Measurements from ENCODE around the gene REM1.

REM1 gene

DNA sequence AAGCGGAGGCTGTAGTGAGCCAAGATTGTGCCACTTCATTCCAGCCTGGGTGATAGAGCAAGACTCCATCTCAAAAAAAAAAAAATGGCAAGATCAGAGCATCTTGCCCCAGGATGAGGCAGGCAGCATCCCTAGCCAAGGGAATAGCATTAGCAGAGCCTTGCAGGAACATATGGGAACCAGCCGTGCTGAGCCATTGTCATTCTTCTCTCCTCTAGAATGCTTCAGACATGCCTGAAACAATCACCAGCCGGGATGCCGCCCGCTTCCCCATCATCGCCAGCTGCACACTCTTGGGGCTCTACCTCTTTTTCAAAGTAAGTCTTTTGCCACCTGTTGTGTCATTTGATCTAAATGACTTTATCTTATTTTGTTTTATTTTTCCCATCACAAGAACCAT is 52.2 kb downstream of the REM1 start:
- DNase-seq = no peak

Measured in NCI-H2107 (cell line).